Neural cell (in vitro differentiated cells): ENCODE results near the gene FOXK2.
"Not testable (repeated sequence)": the region's sequence is repeated elsewhere in the genome, so short reads cannot be mapped to it uniquely, and the experiment has no call there.

Experiments
- EP300 ChIP-seq: fragments of 450-650 bp; conservative IDR thresholded peaks from 2 replicates; pipeline ENCODE4 v1.6.1; 2014; ENCODE audit warnings: antibody characterized with exemption, mild to moderate bottlenecking, moderate library complexity; ENCODE audit not compliant: poor library complexity, severe bottlenecking
- EZH2 ChIP-seq: fragments of 200-600, 300-800 bp; shearing (Covaris generic), sonication (generic); IDR thresholded peaks from 2 replicates; pipeline ENCODE4 v1.6.1; 2014; ENCODE audit warnings: antibody characterized with exemption, low read length, borderline replicate concordance, mild to moderate bottlenecking; ENCODE audit not compliant: insufficient read depth, poor library complexity, severe bottlenecking
- POLR2AphosphoS5 ChIP-seq: IDR thresholded peaks from 2 replicates; pipeline ENCODE4 v1.6.1; 2012
- SMC3 ChIP-seq: fragments of 450-650 bp; conservative IDR thresholded peaks from 2 replicates; pipeline ENCODE4 v1.6.1; 2014; ENCODE audit warnings: antibody characterized with exemption, mild to moderate bottlenecking, moderate library complexity; ENCODE audit not compliant: poor library complexity
- TF ChIP-seq, protein P1 (sequence below): fragments of 450-650 bp; IDR thresholded peaks from 2 replicates; pipeline ENCODE4 v1.5.1; 2014; ENCODE audit warnings: antibody characterized with exemption, mild to moderate bottlenecking, moderate library complexity; ENCODE audit not compliant: poor library complexity, severe bottlenecking
- TF ChIP-seq, protein P2 (sequence below): IDR thresholded peaks from 2 replicates; pipeline ENCODE4 v1.6.1; 2012; ENCODE audit warnings: borderline replicate concordance

- not testable (repeated sequence) for TF ChIP-seq EZH2, SMC3, EP300, POLR2AphosphoS5
- TF ChIP-seq, protein P1, sequence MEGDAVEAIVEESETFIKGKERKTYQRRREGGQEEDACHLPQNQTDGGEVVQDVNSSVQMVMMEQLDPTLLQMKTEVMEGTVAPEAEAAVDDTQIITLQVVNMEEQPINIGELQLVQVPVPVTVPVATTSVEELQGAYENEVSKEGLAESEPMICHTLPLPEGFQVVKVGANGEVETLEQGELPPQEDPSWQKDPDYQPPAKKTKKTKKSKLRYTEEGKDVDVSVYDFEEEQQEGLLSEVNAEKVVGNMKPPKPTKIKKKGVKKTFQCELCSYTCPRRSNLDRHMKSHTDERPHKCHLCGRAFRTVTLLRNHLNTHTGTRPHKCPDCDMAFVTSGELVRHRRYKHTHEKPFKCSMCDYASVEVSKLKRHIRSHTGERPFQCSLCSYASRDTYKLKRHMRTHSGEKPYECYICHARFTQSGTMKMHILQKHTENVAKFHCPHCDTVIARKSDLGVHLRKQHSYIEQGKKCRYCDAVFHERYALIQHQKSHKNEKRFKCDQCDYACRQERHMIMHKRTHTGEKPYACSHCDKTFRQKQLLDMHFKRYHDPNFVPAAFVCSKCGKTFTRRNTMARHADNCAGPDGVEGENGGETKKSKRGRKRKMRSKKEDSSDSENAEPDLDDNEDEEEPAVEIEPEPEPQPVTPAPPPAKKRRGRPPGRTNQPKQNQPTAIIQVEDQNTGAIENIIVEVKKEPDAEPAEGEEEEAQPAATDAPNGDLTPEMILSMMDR: not testable (repeated sequence)
- TF ChIP-seq, protein P2, sequence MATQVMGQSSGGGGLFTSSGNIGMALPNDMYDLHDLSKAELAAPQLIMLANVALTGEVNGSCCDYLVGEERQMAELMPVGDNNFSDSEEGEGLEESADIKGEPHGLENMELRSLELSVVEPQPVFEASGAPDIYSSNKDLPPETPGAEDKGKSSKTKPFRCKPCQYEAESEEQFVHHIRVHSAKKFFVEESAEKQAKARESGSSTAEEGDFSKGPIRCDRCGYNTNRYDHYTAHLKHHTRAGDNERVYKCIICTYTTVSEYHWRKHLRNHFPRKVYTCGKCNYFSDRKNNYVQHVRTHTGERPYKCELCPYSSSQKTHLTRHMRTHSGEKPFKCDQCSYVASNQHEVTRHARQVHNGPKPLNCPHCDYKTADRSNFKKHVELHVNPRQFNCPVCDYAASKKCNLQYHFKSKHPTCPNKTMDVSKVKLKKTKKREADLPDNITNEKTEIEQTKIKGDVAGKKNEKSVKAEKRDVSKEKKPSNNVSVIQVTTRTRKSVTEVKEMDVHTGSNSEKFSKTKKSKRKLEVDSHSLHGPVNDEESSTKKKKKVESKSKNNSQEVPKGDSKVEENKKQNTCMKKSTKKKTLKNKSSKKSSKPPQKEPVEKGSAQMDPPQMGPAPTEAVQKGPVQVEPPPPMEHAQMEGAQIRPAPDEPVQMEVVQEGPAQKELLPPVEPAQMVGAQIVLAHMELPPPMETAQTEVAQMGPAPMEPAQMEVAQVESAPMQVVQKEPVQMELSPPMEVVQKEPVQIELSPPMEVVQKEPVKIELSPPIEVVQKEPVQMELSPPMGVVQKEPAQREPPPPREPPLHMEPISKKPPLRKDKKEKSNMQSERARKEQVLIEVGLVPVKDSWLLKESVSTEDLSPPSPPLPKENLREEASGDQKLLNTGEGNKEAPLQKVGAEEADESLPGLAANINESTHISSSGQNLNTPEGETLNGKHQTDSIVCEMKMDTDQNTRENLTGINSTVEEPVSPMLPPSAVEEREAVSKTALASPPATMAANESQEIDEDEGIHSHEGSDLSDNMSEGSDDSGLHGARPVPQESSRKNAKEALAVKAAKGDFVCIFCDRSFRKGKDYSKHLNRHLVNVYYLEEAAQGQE: not testable (repeated sequence)
Observed at GRCh38 chr17:82537228-82537627, 17.7 kb downstream of the FOXK2 start.
